ENCODE measurements around the gene SNORC. TPM values are rescaled to one million over a fixed set of nuclear protein-coding genes. Genes with fewer than 3 reads are reported as not detected.

SNORC gene
- total and polyA plus RNA-seq, 2 of the 13 experiments (the other 11 are each of a cell fraction or from before 2014, with no cell fraction given): 59.1 to 86.1 TPM

GRCh38 chr2:232882505-232883115, 12.5 kb downstream of the SNORC start (continued):
- TF ChIP-seq JUN (CRISPR knock-in tag; IDR thresholded peaks at IDR 0.05) (no peak), ZNF318 (CRISPR knock-in tag; IDR thresholded peaks at IDR 0.05) (no peak), ZFX (CRISPR knock-in tag; IDR thresholded peaks at IDR 0.05; ENCODE audit: low read depth) (no peak), ETV6 (CRISPR knock-in tag; conservative IDR thresholded peaks at IDR 0.05) (no peak), HNRNPUL1 (IDR thresholded peaks at IDR 0.05; ENCODE audit: low read depth, low read length) (no peak), DZIP1 (CRISPR knock-in tag; IDR thresholded peaks at IDR 0.05) (no peak), POLR2G (IDR thresholded peaks at IDR 0.05; ENCODE audit: low read depth, low read length) (peak; percentile 52; the same call in 1 of the 2 replicates), FOXK1 (CRISPR knock-in tag; IDR thresholded peaks at IDR 0.05; ENCODE audit: borderline replicate concordance, low read depth) (no peak), HNF1B (CRISPR knock-in tag; IDR thresholded peaks at IDR 0.05) (no peak), ATRX (CRISPR knock-in tag; IDR thresholded peaks at IDR 0.05; ENCODE audit: borderline replicate concordance) (no peak), BRF2 (CRISPR knock-in tag; IDR thresholded peaks at IDR 0.05) (no peak)
